ENCODE data around the gene INSL3.

Gene INSL3

DNA sequence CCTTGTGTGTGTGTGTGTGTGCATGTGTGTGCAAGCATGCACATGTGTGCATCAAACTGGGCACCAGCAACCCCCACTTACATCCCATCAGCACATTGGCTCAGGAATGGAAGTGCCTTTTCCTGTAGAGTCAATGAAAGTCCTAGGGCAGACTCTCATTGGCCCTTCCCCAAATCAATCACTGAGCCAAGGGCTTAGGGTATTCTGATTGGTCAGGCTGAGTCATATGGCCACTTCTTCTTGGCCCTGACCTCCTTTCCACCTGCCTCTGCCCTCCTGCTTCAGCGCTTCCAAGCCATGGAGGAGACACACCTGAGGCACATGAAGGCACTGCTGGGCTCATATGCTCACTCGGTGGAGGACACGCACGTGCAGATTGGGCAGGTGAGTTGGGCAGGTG, 49.1 kb downstream of the INSL3 start:
- TF ChIP-seq, protein P1, sequence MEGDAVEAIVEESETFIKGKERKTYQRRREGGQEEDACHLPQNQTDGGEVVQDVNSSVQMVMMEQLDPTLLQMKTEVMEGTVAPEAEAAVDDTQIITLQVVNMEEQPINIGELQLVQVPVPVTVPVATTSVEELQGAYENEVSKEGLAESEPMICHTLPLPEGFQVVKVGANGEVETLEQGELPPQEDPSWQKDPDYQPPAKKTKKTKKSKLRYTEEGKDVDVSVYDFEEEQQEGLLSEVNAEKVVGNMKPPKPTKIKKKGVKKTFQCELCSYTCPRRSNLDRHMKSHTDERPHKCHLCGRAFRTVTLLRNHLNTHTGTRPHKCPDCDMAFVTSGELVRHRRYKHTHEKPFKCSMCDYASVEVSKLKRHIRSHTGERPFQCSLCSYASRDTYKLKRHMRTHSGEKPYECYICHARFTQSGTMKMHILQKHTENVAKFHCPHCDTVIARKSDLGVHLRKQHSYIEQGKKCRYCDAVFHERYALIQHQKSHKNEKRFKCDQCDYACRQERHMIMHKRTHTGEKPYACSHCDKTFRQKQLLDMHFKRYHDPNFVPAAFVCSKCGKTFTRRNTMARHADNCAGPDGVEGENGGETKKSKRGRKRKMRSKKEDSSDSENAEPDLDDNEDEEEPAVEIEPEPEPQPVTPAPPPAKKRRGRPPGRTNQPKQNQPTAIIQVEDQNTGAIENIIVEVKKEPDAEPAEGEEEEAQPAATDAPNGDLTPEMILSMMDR (IDR thresholded peaks at IDR 0.05; ENCODE audit: insufficient read depth, low read length, missing control alignments), result no peak
- ChIA-PET CTCF (interaction anchor here (1.2 kb wide), 1 partner anchor 18 kb away, joined by 4 read pairs; no protein-coding TSS in a partner anchor), POLR2A (no interaction called here)
- no peak for DNase-seq (ENCODE audit: low read depth, low spot score)
- no peak overlapping the region for H3K4me3 ChIP-seq (ENCODE audit: low read depth, low read length)

DNA sequence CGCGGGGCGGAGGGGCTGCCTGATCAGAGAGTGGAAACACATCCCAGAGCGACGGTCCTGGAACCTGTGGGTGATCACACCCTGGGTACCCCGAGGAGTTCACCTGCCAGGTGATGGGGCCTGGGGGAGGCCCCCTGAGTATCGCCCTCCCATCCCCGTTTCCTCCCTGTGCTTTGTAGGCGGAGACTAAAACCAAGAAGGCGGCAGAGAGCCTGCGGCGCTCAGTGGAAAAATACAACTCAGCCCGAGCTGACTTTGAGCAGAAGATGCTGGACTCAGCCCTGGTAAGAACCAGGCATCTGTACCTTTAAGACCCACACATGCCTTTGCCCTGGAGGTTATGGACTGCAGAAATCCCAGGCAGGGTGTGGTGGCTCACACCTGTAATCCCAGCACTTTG, 50.7 kb downstream of the INSL3 start:
- TF ChIP-seq, protein P1 (IDR thresholded peaks at IDR 0.05; ENCODE audit: insufficient read depth, low read length, missing control alignments), result no peak
- no peak overlapping the region for H3K4me3 ChIP-seq (ENCODE audit: low read depth, low read length)
- DNase-seq (ENCODE audit: low read depth, low spot score), result no peak
- ChIA-PET CTCF (no interaction called here), POLR2A (no interaction called here)

DNA sequence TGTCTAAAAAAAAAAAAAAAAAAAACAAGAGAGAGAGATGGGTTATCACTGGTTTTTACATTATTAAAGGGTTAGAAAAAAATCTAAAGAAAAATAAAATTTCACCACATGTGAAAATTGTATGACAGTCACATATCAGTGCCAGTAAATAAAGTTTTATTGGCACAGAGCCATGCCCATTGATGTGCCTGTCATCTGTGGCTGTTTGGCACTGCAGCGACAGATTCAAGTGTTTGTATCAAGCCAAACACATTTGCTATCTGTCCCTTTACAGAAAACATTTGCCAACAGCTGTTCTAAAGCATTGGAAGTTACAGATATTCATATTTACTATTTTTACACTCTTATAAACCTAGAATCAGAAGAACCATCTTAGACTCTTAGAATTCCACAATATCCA, 53.8 kb downstream of the INSL3 start:
- no peak overlapping the region for H3K4me3 ChIP-seq (ENCODE audit: low read depth, low read length)
- DNase-seq (ENCODE audit: low read depth, low spot score), result no peak
- ChIA-PET POLR2A (no interaction called here), CTCF (interaction anchor here (1.2 to 3.2 kb wide), 14 partner anchors 8 to 327 kb away, joined by 4 to 18 read pairs (median 8); partner anchors contain the start of genes FCHO1 and PGLS)
- TF ChIP-seq, protein P1 (IDR thresholded peaks at IDR 0.05; ENCODE audit: insufficient read depth, low read length, missing control alignments), result no peak

GRCh38 chr19:17766543-17767131, 54.7 kb downstream of the INSL3 start:
- POLR2A ChIA-PET, result interaction anchor here (0.6 kb wide), 1 partner anchor 264 kb away, joined by 3 read pairs; no protein-coding TSS in a partner anchor
- CTCF ChIA-PET, result interaction anchor here (0.9 to 3.2 kb wide), 30 partner anchors 9 to 377 kb away, joined by 3 to 18 read pairs (median 4); partner anchors contain the start of genes FCHO1, MAP1S and PGLS
- no peak for DNase-seq (ENCODE audit: low read depth, low spot score)
- peak overlapping the region; percentile 25 for H3K4me3 ChIP-seq (ENCODE audit: low read depth, low read length)
- TF ChIP-seq, protein P1 (IDR thresholded peaks at IDR 0.05; ENCODE audit: insufficient read depth, low read length, missing control alignments), result peak; percentile 85

Data from AG04449 (cell line).